ENCODE results near the gene GRIFIN. TPM values are rescaled to one million over a fixed set of nuclear protein-coding genes. Genes with fewer than 3 reads are reported as not detected.

GRIFIN gene, protein sequence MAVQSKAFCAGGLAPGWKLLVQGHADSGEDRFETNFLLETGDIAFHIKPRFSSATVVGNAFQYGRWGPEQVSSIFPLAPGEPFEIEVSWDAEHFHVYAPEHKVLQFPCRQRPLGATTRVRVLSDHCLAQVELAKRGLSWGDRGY
- not detected in 5 replicates for total RNA-seq (2022; extraction: Qiagen RNA extraction; ENCODE audit: low read depth)

DNA sequence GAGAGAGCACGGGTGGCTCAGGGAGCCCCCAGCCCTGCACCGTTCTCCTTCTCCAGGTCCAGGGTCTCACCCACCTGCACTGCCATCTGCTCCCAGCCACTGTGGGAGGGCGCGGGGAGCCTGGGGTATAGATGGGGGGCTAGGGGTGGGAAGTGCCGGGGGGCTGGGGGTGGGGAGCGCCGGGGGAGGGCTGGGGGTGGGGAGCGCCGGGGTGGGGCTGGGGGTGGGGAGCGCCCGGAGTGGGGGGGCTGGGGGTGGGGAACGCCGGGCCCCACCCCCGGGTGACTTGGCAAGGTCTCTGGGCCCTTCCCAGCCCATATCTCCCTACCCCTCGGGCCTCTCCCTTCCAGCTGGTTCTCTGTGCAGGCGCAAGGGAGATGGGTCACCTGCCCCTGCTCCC lies at the start of gene GRIFIN:
TSS of gene GRIFIN (minus strand) at position 101 of the 400 bp plus-strand sequence. CDS start at position 86, 15 bp downstream.

DNA sequence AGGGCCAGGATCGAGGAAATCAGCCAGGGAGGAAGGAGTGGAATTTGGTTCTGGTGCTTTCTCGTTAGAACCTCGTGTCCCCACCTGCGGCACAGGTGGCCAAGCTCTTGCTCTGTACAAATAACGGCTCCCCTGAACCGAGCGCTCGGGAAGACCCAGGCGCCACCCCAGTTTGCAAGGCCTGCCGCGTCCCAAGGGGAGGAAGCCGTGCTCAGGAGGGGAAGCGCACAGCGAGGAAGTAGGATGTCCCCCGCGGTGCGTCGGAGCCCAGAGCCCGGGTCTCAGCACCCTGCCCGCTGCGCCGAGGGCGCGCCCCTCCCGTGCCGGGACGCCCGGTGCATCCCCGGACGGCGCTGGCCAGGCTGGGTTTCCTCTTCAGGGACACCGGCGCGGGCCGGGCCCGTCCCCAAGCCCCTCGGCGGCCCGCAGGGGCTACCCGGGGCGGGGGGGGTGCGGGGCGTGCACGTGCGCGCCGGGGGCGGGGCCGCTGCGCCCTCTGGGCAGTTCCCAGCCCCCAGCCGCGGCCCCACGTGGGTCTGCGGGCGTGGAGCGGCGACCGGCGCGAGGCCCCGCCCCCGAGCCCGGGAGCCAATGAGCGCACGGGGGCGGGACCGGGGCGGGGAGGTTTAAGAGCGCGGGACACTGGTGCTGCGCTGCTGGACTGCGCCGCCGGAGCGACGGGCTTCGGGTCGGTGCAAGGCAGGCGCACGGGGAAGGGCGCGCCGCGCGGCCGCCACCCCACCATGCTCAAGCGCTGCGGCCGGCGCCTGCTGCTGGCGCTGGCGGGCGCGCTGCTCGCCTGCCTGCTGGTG lies 43.1 kb upstream of the GRIFIN start, which contains the start of gene LFNG:
TSS of gene LFNG (plus strand) at position 656 of the 812 bp plus-strand sequence. CDS start at position 744, 88 bp downstream.

Other genes with a start within 250 kb of the GRIFIN start
- gene MAD1L1, start 243.5 kb downstream of the GRIFIN start, total RNA-seq (2022; extraction: Qiagen RNA extraction; ENCODE audit: low read depth) = 20.0 to 26.2 TPM (median 24.1 TPM) in 5 replicates
- 48.1 to 57.2 TPM (median 51.9 TPM) in 5 replicates for gene MRM2, start 234.2 kb downstream of the GRIFIN start, total RNA-seq (2022; extraction: Qiagen RNA extraction; ENCODE audit: low read depth)
- 80.0 to 110 TPM (median 107 TPM) in 5 replicates for gene NUDT1, start 234.2 kb downstream of the GRIFIN start, total RNA-seq (2022; extraction: Qiagen RNA extraction; ENCODE audit: low read depth)
- gene SNX8, start 162.0 kb downstream of the GRIFIN start, total RNA-seq (2022; extraction: Qiagen RNA extraction; ENCODE audit: low read depth) = 49.3 to 121 TPM (median 97.7 TPM) in 5 replicates
- gene EIF3B, start 121.6 kb downstream of the GRIFIN start, total RNA-seq (2022; extraction: Qiagen RNA extraction; ENCODE audit: low read depth) = 222 to 248 TPM (median 229 TPM) in 5 replicates
- 9.0 to 13.4 TPM (median 12.1 TPM) in 5 replicates for gene CHST12, start 72.8 kb downstream of the GRIFIN start, total RNA-seq (2022; extraction: Qiagen RNA extraction; ENCODE audit: low read depth)
- gene LFNG, start 43.4 kb upstream of the GRIFIN start, total RNA-seq (2022; extraction: Qiagen RNA extraction; ENCODE audit: low read depth) = 15.4 to 26.6 TPM (median 25.4 TPM) in 5 replicates
- 23.1 to 37.7 TPM (median 33.0 TPM) in 5 replicates for gene BRAT1, start 79.1 kb upstream of the GRIFIN start, total RNA-seq (2022; extraction: Qiagen RNA extraction; ENCODE audit: low read depth)
- gene IQCE, start 82.6 kb upstream of the GRIFIN start, total RNA-seq (2022; extraction: Qiagen RNA extraction; ENCODE audit: low read depth) = 10.5 to 13.7 TPM (median 11.7 TPM) in 5 replicates
- gene TTYH3, start 155.6 kb upstream of the GRIFIN start, total RNA-seq (2022; extraction: Qiagen RNA extraction; ENCODE audit: low read depth) = 37.1 to 57.9 TPM (median 52.9 TPM) in 5 replicates
- gene AMZ1, start 211.8 kb upstream of the GRIFIN start, total RNA-seq (2022; extraction: Qiagen RNA extraction; ENCODE audit: low read depth) = 0.02 to 0.05 TPM (median 0.03 TPM) in 3 of 5 replicates, not detected in the others

Measured in A549 treated with GW870086 at 1 μM for 4 hours (cell line).